GM12874 (cell line): ENCODE data around the gene BTF3L4.

Experiments used
- TF ChIP-seq, protein P1 (sequence below): IDR thresholded peaks from 2 replicates; pipeline ENCODE4 v1.5.1; 2011; ENCODE audit warnings: low read depth, mild to moderate bottlenecking, control low read depth, low read length, moderate library complexity; ENCODE audit not compliant: insufficient read depth

Gene BTF3L4

DNA sequence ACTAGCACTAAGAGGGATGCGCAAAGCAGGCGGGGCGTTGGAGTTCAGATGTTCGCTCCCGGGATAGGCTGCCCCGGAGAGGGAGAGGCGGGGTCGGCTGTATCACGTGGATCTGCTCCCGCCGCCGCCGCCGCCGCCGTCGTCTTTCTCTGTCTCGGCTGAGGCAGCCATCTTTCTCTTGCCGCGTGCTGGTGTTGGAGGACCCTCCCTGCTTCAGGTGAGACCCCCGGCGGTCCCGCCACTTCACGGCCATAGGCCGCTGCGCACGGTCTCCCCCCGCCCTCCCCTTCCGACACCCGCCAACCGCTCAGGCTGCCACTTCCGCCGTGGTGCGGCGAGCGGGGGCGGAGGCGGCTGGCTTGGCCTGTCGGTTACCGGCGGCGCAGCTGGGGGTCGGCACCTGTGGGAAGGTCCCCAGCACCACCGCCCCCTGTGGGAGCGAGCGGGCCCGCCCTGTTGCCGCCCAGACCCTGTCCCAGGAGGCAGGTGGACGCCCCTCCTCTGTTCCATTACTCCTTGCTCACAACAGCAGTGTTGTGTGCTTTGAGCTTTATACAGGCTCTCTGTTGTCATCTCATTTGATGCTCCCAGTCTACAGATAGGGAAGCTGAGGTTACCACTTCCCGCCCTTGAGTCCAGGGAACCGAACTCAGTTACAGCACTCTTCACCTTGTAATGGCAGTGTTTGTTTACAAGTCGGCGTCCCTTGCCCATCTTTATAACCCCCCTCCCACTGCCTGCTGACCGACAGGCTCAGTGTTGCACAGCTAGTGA is at the start of gene BTF3L4:
TSS of gene BTF3L4 (plus strand) at position 133 of the 774 bp plus-strand sequence. CDS start 3,553 bp downstream, outside the sequence.
- TF ChIP-seq, protein P1, sequence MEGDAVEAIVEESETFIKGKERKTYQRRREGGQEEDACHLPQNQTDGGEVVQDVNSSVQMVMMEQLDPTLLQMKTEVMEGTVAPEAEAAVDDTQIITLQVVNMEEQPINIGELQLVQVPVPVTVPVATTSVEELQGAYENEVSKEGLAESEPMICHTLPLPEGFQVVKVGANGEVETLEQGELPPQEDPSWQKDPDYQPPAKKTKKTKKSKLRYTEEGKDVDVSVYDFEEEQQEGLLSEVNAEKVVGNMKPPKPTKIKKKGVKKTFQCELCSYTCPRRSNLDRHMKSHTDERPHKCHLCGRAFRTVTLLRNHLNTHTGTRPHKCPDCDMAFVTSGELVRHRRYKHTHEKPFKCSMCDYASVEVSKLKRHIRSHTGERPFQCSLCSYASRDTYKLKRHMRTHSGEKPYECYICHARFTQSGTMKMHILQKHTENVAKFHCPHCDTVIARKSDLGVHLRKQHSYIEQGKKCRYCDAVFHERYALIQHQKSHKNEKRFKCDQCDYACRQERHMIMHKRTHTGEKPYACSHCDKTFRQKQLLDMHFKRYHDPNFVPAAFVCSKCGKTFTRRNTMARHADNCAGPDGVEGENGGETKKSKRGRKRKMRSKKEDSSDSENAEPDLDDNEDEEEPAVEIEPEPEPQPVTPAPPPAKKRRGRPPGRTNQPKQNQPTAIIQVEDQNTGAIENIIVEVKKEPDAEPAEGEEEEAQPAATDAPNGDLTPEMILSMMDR: no peak

DNA sequence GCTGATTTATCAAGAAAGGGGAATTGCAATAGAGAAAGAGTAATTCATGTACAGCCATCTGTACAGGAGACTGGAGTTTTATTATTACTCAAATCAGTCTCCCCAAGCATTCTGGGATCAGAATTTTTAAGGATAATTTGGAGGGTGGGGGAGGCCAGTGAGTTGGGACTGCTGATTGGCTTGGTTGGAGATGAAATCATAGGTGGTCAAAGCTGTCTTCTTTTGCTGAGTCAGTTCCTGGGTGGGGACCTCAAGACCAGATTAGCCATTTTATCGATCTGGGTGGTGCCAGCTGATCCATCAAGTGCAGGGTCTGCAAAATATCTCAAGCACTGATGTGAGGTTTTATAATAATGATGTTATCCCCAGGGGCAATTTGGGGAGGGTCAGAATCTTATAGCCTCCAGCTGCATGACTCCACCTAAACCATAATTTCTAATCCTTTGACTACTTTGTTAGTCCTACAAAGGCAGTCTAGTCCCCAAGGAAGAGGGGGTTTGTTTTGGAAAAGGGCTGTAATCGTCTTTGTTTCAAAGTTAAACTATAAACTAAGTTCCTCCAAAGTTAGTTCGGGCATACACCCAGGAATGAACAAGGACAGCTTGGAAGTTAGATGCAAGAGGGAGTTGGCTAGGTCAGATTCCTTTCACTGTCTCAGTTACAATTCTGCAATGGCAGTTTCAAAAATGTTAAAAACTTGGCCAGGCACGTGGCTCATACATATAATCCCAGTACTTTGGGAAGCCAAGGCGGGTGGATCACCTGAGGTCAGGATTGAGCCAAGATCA is 48.7 kb upstream of the BTF3L4 start:
- TF ChIP-seq, protein P1: no peak

DNA sequence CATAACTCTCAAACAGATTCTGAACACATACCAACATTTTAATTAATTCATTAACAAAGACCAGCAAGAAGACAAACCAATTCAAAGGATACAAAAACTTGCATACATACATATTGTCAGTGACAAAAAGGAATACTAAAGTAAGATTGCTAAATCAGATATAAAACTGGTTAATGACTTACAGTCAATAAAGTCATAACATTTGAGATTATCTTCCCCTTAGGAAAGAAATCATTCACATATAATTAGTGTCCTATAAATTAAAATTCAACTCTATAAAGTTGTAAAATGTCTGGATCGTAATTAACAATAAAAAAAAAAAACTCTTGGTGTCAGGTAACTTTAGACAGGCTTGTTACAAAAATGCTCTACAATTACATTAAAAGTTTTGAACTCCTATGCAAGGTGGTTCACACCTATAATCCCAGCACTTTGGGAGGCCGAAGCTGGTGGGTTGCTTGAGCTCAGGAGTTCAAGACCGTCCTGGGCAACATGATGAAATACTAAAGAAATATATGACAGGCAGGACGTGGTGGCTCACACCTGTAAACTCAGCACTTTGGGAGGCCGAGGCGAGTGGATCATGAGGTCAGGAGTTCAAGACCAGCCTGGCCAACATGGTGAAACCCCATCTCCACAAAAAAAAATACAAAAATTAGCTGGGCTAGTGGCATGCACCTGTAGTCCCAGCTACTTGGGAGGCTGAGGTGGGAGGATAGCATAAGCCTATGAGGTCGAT is 47.9 kb upstream of the BTF3L4 start:
- TF ChIP-seq, protein P1: no peak

DNA sequence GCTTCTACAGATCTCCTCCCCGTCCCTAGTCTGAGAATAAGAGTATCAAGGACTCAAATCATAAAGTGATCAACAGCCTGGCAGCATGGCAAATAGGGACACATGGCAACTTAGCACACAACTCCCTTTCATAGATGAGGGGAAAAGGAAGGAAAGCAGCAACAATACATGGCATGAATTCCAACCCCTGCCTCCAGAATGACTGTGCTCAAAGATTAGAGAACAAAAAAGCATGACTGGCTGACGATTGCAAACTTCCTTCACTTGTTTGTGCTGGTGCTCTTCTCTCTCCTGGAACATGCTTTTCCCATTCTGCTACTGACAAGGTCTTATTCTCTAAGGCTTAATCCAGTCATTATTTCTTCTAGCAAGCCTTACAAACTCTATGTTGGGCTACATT is 34.0 kb upstream of the BTF3L4 start:
- TF ChIP-seq, protein P1: no peak

DNA sequence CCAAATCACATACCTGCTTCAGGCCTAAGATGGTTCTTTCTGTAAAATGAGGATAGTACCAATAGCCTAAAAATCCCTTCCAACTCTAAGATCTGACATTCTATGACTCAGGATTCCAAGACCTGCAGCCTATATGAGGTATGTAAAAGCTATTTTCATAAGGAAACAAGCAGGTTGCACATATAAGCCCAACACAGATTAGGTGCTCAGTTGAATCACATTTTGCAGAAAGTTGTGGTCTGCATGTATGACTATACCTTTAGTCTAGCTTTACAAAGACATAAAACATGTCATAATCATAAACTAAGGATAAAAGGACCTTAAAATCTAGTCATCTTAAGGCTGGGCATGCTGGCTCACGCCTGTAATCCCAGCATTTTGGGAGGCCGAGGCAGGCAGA is 29.8 kb upstream of the BTF3L4 start:
- TF ChIP-seq, protein P1: no peak

- TF ChIP-seq, protein P1: no peak
These were observed 27.8 kb upstream of the BTF3L4 start for GRCh38 chr1:52028328-52028727.
